Measurements from ENCODE around the gene CXCL14.

DNA sequence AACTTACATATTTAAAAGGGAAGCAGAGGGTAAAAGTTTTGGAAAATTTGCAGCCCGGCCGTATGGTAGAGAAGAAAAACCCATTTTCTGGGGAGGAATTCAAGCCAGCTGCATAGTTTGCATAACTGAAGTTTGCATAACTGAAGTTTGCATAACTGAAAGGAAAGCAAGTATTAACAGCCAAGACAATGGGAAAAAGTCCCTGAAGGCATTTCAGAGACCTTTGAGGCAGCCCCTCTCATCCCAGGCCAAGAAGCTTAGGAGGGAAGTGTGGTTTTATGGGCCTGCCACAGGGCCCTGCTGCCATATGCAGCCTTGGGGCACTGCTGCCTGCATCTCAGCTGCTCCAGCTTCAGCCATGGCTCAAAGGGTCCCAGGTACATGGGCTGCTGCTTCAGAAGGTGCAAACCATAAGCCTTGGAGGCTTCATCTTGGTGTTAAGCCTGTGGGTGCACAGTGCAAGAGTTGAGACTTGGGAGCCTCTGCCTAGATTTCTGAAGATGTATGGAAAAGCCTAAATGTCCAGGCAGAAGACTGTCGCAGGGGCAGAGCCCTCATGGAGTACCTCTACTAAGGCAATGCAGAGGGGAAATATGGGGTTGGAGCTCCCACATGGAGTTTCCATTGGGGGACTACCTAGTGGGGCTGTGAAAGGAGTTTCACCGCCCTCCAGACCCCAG lies 36.9 kb upstream of the CXCL14 start:
- TF ChIP-seq EZH2phosphoT487 (IDR thresholded peaks at IDR 0.05; ENCODE audit: borderline replicate concordance, low read length): no peak
- no peak for TF ChIP-seq EZH2 (IDR thresholded peaks at IDR 0.05; ENCODE audit: low read length, unreplicated experiment)
- TF ChIP-seq, protein P1, sequence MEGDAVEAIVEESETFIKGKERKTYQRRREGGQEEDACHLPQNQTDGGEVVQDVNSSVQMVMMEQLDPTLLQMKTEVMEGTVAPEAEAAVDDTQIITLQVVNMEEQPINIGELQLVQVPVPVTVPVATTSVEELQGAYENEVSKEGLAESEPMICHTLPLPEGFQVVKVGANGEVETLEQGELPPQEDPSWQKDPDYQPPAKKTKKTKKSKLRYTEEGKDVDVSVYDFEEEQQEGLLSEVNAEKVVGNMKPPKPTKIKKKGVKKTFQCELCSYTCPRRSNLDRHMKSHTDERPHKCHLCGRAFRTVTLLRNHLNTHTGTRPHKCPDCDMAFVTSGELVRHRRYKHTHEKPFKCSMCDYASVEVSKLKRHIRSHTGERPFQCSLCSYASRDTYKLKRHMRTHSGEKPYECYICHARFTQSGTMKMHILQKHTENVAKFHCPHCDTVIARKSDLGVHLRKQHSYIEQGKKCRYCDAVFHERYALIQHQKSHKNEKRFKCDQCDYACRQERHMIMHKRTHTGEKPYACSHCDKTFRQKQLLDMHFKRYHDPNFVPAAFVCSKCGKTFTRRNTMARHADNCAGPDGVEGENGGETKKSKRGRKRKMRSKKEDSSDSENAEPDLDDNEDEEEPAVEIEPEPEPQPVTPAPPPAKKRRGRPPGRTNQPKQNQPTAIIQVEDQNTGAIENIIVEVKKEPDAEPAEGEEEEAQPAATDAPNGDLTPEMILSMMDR (conservative IDR thresholded peaks at IDR 0.05; ENCODE audit: low read depth, low read length): no peak

Data from PC-3 (cell line).